ENCODE results near the gene NF1.
"Not testable (repeated sequence)": the region's sequence is repeated elsewhere in the genome, so short reads cannot be mapped to it uniquely, and the experiment has no call there.

Gene NF1

DNA sequence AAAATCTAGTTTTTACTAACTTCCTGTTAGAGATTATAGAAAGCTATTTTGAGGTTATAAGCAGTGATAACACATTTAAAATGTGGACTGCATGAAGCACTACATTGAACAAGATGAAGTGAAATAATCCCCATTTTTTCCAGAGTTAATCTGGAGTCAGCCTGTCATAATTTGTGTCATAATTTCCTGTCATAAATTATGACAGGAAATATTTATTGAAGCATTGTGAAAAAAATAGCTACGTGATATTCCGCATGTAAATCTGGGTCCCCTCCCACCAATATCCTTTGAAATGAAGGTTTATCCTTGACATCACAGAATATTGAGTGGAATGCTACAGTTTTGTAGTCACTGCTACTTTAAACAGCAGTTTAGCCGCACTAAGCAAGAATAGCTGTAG is 162.2 kb downstream of the NF1 start:
- DNase-seq = no peak

DNA sequence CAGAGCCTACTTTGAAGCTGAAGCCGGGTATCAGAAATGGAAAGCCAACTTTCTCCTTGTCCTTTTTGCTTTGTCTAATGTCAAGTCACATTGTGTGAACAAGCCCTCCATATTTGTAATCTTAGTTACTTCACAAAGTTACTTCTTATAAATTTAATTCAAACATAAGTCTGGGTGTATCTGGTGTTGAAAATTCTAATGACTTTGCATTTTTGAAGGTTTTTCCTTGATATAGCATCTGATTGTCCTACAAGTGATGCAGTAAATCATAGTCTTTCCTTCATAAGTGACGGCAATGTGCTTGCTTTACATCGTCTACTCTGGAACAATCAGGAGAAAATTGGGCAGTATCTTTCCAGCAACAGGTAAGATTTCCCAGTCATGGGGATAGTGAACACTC is 165.4 kb downstream of the NF1 start:
- DNase-seq = no peak

DNA sequence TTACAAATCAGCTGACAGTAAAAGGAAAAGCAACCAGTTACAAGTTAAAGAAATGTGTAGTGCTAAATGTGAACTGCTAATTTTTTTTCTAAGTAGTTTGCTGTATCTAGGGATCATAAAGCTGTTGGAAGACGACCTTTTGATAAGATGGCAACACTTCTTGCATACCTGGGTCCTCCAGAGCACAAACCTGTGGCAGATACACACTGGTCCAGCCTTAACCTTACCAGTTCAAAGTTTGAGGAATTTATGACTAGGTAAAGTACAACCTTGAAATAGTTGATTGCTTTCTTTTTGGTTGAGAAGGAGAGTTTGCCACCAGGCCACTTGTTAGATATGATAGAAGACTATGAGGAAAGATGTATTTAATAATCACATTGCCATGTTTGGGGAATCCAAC is 166.8 kb downstream of the NF1 start:
- no peak for DNase-seq

DNA sequence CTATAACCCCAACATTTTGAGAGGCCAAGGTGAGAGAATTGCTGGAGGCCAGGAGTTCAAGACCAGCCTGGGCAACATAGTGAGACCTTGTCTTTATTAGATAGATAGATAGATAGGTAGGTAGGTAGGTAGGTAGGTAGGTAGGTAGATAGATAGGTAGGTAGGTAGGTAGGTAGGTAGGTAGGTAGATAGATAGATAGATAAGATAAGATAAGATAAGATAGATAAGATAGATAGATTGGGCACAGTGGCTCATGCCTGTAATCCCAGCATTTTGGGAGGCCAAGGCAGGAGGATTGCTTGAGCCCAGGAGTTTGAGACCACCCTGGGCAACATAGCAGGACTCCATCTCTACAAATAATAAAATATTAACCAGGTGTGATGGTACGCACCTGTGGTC is 168.1 kb downstream of the NF1 start:
- DNase-seq = not testable (repeated sequence)

DNA sequence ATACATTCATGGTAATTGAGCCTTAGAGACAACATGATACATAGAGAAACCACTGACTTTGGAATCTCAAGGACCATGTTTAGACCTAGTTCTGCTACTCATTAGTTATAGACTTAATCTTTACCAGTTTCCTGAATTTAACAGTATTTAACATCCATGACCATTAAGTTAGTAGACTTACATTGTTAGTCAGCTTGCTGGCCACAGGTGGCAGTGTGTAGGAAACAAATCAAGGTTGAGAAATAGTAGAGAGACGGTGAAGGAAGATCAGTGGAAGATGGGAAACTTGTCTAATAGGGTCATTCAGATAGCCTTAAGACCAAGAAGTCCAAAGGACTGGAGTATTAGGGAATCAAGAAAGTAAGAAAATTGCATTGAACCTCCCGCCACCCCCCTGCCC is 171.3 kb downstream of the NF1 start:
- DNase-seq = no peak

DNA sequence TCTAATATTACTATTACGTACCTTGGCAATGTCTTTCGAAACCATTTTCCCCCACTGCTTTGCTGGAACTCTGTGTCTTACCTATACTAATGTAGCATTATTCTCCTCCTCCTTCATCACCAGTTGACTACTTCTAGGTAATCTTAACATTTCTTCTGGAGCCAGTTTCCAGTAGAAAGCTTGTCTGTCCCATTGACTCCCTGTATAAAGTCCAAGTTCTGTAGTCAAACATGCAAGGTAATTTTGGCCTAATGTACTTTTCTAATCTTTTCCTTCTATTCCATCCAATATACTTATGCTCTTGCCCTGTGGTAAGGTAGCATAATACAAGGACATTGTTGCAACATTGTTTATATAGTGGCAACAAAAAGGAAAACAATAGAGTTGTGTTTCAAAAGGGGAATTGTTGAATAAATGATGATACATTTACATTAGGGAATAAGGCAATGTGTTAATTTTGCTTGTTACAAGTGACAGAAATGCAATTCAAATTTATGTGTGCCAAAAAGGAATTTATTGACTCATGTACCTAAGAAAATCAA is 174.3 kb downstream of the NF1 start:
- no peak for DNase-seq

DNA sequence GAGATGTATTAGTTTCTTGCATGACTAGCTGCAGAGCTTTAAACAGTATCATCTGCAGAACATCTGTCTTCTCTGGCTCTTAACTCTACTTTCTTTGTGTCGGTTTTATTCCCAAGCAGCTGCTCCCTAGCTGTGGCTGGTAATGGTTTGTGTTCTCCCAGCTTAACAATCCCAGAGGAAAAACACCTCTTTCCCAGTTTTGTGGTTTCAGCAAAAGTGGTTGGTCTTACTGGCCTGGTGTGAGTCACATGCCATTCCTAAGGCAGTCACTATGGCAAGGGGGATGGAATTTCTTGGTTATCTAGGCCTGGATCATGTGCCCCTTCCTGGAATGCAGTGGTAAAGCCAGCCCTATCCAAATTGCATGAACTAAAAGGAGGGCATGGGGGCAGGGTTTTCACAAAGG is 174.8 kb downstream of the NF1 start:
- peak in 1 of 2 experiments; percentile 36 for DNase-seq

DNA sequence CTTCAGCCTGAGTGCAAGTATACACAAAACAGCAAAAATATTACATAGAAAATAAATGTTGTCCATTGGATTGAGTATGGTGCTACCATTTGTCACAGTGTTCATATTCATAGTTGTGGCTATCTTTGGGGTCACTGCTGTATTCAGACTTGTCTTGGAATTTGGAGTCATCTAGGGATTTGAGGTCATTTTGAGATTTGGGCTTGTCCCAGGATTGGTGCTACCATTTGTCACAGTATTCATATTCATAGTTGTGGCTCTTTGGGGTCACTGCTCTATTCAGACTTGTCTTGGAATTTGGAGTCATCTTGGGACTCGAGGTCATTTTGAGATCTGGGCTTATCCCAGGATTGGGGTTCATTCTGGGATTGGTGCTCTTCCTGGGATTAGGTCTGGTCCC is 177.5 kb downstream of the NF1 start:
- no peak for DNase-seq

DNA sequence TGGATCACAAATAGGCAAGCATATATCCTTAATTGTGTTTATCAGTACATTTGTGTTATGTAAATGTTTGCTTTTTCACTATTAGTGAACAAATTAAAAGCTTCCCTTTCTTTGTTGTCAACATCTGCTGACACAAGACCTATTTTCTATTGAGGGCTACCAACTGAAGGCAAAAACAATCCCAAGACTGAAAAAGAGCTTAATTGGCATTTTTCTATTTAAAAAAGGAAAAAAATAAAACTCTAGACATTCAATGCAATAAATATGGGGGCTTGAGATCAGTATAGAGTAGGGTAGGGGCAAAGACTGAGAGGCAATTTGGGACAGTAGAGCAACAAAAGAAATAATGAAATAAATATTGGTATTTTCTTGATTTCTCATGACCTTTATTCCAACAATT is 178.0 kb downstream of the NF1 start:
- no peak for DNase-seq

DNA sequence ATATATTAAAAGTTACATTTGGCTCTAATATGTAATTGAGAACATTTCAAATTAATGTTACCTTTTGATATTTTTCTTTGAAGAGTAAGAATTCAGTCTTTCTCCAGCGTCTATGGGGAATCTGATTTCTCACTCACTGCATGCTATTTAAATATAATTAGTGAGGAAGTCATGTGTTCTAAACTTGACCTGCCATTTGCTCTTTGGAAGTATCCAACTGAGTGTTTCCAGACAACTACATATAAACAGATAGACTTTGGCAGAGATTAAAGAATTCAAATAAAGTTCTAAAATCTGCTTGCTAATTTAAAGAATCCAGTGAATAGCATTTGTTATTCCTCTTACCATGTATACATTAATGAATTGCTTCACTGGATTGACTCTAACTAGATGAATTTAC is 178.7 kb downstream of the NF1 start:
- DNase-seq = no peak

DNA sequence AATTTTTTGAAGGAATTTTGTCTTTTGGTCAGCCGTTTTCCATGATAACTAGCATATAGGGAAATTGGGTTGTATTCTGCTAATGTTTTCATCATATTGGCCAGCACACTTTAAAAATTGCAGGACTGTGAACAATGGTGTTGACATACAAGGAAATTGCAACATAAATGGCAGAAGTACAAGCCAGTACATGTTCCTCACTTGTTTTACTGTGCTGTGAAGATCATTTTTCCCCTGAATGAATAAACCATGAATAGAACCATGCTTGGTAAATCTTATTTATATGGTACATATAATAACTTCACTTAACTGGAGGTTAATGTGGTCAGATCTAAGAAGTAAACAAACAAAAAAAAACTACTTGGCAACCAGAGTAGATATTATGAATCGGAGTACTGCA is 179.5 kb downstream of the NF1 start:
- no peak for DNase-seq

DNA sequence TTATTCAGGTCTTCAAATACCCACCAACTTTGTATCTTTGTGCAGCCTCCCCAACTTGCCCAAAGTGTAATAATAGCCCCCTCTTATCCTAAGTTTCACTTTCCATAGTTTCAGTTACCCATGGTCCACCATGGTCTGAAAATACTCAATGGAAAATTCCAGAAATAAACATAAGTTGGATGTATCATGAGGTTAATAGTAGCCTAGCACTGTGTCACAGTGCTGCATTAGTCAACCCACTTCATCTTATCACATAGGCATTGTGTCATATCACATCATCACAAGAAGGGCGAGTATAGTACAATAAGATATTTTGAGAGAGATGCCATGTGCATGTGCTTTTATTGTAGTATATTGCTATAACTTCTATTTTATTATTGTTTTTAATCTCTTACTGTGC is 180.3 kb downstream of the NF1 start:
- DNase-seq = no peak

DNA sequence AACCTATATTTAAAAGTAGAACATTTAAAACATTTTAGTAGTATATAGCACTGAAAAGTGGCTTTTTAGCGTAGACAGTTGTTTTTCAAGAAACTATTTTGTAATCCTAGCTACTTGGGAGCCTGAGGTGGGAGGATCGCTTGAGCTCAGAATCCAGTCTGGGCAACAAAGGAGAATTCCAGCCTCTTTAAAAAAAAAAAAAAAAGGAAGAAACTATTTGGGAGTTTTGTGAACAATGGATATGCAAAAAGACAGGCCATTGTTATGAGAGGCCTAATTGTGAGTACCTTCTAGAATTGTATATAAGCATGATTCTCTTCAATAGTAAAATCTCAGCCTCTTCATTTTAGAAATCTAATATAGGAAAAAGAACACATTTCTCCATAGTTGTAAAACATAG is 184.6 kb downstream of the NF1 start:
- no peak for DNase-seq

DNA sequence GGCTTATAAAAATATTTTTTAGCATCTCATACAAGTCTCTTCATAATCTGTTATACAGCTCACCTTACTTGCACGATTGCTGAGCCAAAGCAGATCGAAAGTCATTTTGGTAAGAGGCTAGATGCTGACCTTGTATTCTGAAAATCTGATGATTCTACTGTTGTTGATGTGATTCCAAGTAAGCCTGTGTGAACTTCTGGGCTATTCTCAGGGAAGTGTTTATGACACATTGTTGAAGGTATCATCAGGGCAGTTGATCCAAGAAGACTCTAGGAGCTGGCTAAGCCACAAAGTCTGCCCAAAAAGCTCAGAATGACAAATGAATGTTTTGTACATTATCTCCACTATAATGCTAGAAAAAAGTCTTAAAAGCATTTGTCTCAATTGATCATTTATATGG is 186.3 kb downstream of the NF1 start:
- DNase-seq = no peak

DNA sequence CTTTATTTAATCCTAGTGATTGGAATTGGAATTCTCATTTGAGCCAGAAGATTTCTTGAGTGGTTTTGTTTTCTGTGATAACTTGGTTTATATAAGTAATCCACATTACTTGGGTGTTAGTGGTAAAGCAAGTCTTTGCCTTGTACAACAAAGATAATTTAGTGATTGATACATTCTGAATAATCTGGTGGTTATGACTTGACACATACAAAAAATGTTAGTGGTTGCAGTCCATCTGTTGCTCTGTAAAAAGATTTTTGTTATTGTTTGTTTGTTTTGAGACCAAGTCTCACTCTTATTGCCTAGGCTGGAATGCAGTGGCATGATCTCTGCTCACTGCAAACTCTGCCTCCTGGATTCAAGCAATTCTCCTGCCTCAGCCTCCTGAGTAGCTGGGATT is 189.1 kb downstream of the NF1 start:
- no peak for DNase-seq

DNA sequence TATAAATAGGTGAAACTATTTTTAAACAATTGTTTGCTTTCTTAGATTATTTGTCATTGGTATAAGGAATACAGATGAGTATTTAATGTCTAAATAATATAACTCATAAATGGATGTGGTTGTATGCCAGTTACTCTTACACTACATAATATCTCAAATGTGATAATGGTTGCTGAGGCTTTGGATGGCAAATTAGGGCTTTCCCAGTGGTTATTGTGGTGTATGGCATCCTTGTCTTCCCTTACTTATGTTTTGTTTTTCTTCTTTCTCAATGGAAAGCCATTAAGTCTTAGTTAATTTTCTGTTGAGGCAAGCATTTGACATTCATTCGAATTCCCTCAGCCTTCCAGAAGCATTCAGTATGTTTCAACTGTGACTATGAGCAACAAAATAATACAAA is 191.8 kb downstream of the NF1 start:
- no peak for DNase-seq

DNA sequence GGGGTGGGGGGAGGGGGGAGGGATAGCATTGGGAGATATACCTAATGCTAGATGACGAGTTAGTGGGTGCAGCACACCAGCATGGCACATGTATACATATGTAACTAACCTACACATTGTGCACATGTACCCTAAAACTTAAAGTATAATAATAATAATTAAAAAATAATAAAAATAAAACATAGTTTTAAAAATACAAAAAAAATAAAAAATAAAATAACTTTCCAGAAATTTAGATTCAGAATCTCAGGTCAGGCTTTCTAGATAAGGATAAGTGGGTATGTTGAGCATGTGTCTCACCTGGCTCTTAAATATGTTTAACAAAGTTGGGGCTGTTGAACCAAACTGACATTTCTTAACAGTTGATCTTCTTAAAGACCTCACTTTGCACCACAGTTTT is 193.2 kb downstream of the NF1 start:
- not testable (repeated sequence) for DNase-seq

DNA sequence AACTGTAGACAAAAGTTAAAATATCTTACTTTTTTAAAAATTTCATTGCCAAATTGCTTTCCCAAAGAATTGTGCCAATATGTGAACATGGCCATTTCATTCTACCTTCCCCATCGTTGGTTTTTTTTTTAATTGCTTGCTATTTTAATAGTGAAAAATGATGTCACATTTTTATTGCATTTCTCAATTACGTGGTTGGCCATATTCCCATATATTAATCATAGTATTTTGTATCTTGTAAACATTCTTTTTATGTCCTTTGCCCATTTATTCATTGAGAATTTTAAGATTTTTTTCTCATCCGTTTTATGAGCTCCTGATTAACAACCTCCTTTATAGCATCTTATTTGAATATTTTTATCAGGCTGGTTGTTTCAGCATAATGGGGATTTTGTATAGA is 195.0 kb downstream of the NF1 start:
- no peak for DNase-seq

DNA sequence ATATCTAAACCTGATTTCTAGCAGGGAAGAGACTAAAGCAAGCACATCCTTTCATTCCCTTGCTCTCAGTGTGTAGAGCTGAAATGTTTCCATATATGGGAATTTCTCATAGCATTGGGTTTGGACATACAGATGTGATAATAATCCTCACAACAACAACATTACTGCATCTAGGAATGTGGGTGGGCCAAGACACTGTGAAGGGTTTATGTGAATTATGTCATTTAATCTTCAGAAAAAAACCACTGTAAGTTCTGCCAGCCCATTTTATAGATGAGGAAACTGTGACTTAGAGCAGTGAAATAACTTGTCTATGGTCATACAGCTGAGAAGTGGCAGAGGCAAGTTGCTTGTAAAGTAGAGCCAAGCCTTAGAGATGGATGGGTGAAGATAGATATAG is 197.0 kb downstream of the NF1 start:
- DNase-seq = no peak

DNA sequence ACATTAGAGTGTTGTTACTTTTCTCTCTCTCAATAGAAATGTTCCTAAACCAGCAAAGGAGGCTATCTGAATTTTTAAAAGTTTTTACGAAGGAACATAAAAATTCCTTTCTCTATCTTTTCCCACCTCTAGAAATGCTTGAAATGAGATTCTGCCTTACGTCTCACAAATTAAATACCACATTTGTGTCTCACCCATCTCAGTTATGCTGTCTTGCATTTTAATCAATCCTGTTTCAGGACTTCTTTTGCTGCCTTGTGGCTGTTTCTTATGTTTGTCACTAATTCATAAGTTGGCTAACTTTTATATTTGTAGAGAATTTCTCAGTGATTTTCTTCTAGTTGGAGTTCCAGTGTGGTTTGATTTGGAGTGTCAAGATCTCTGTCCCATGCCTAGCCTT is 198.8 kb downstream of the NF1 start:
- DNase-seq = no peak

DNA sequence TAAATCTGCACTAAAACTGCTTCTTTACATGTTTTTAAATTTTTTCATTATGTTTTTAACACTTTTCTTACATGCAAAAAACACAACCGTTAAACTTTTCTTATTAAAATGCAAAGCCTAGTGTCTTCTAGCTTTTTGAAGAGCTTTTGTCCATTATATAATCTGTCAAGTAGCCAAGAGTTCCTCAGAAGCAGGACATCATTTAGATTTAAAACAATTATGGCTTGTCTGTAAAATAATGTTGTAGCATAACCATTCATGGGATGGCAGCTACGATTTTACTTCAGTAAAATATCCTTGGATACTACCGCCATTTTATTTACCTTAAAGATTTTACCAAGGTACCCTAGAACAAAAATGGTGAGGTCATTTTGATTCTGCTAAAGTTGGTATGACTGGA is 199.5 kb downstream of the NF1 start:
- no peak for DNase-seq

DNA sequence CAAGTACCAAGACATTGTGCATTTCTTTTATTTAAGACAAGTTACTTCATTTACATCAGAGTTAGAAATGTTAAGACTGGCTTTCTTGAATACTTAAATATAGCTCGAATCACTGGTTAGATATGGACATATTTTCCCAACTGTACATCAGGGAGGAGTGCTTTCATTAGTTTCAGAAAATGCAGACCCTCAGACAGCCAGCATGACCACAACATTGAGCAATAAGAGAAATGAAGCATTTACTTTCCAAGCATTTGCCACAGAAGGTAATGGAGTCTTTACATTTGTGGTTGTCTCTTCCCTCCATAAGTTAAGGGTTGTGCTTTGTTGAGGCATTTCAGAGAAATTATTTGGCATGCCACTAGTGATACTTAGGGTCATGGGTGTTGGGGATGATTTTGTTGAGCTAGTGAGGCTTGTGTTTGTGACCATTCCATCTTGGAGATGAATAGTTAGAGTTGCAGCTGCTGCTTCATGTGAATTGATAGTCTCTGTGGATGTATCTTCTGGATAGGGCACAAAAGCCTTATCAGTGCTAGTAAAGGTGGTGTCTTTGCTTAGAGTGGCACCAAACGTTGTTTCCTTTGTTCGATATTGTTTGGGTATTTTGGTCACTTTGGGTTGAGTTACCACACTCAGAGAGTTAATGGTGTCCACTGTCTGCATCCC is 200.2 kb downstream of the NF1 start:
- no peak for DNase-seq

DNA sequence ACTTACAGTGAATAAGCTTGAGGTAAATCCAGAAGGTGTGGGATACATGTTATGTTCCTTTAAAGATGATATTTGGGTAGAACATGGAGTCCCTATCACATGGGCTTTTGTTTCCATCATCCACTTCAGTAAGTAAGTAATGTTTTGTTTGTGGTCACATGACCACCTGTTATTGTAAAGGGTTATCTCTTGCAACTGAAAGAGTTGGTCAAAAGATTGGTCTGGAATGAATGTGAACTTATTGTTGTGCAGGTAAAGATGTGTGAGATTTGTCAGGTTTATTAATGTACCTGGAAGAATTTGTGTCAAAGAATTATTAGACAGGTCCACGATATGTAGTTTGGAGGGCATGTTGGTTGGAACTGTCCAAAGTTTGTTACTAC is 200.7 kb downstream of the NF1 start:
- DNase-seq = no peak

DNA sequence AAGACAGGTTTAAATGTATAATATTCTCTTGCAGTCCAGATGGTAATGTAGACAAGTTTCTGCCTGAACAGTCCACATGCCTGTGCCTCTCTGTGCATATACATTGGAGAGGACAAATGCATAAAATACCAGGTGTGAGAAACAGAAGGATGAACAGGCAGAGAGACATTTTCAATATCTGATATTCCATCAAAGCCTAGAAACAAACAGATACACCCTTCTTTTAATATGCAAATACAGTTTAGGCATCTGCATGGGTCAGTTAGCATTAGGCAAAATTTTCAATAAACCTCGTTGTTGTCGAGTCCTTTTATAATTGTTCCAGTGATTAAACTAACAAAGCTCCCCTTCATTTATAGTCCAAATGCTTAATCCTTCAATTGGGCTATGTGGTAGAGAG is 201.4 kb downstream of the NF1 start:
- no peak for DNase-seq

DNA sequence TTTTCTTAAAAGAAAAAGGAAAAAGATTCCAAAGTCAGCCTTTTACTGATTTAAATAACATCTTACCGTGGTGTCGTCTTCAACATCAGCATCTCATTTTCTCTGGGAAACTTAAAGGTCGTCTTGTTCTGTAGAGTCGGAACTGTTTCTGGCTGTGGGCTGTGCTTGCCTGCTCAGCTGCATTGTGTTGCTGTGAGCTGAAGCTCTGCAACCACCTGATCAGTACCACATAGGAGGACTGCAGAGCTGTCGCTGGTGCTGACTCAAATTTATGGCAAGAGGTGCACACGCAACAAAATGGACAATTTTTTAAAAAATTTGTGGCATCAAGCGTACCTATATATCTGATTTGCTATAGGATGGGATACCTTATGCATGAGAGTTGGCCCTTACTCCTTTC is 202.3 kb downstream of the NF1 start, which contains the start of gene OMG:
Gene OMG (minus strand): TSS at position 150 of the 400 bp plus-strand sequence. CDS start 908 bp downstream, outside the sequence.
- DNase-seq = no peak

All from NCI-H524 (cell line).